NCI-H1436 treated with DMSO at 0.1 percent for 48 hours (cell line): Measurements from ENCODE around the gene LGALSL.

Source experiments
- DNase-seq: peaks from one replicate; lab custom pipeline; 2025; lab: John Stamatoyannopoulos, UW

The LGALSL gene

GRCh38 chr2:64498438-64498837, 44.5 kb downstream of the LGALSL start:
- DNase-seq: no peak

- no peak for DNase-seq
These were observed 46.6 kb downstream of the LGALSL start for GRCh38 chr2:64500549-64500948.

- no peak for DNase-seq
These were observed 48.0 kb downstream of the LGALSL start for GRCh38 chr2:64501946-64502345.

GRCh38 chr2:64502860-64503259, 48.9 kb downstream of the LGALSL start:
- no peak for DNase-seq

GRCh38 chr2:64504774-64505720, 51.1 kb downstream of the LGALSL start:
- DNase-seq: no peak

GRCh38 chr2:64506686-64507085, 52.7 kb downstream of the LGALSL start:
- no peak for DNase-seq
